Right hindlimb (tissue), 1 donor: ENCODE data around the gene RTRAF.

ENCODE experiments used
- DNase-seq: peaks from one replicate; pipeline ENCODE4 v3.0.0-alpha.2; 2018

RTRAF gene

DNA sequence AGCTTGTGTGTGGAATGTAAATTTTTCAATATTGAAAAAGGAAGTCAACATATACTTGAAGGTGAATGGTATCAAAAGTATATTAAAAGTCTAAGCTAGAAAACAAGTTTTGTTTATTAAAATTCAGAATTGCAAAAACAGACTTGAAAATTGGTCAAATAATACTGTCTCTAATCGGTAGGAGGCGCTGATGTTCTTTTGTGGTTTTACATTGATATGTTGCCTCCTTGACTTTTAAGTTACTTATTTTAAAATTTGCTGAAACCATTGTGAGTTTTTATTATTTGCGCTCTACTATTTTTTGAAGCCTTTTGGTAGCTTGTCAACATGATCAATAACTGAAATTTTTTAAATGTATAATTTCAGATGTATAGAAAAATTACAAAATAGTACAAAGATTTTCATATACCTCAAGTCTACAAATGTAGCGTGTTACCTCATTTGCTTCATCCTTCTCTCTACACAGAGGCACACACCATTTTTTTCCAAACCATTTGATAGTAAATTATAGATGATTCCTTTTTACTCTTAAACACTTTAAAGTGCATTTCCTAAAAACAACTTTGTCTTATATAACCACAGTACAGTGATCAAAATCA lies 6.9 kb downstream of the RTRAF start:
- no peak for DNase-seq

DNA sequence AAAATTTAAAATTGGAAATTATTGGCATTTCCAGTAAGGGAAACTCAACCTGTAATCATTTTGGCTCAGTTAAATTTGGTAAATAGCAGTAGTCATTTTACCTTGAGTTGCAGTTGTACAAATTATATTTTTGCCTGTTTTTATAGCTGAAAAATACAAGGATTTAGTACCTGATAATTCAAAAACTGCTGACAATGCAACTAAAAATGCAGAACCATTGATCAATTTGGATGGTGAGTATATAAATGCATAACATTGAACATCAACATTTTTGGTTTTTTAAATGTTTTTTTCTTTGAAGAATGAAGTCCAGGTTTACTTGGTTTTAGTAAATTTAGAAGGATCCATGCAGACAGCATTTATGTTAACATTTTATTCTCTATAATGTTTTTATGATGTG lies 9.0 kb downstream of the RTRAF start:
- DNase-seq = no peak

DNA sequence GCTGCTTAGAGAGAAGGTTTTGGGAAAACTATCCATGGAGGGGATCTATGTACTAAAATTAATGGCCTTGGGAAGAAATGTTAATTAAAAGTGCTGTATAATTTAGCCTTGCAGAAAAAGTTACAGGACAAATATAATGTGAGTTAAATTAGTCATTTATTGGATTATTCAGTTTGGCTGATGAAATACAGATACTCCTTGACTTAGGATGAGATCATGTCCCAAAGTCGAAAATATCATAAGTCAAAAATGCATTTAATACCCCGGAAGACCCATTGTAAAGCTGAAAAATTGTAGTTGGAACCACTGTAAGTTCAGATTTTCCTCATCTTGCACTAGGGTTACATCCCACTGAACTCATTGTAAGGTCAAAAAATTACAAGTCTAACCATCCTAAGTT lies 9.7 kb downstream of the RTRAF start:
- no peak for DNase-seq

DNA sequence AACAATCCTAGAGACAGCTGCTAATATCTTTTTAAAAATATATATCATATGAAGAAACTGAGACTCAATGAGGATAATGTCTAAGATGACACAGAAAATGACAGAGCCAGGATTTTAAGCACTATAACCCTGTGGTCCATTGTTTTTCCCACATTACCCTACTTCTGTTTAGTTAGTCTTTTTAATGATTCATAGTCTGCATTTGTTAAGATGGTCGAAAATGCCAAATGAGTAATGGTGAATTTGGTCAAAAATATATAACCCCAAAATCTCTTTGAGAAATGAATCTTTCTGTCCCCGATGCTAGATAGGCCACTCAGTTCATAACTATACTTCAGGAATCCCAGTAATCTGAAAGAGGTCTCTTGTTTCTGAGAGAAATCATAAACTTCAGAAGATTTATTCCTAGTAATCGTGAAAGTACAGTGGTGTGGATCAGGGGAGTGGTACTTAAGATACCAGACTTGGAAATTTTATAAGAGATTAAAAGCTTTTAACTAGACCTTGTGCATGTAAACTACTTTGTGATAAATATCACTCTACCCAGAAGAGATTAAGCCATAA lies 10.8 kb downstream of the RTRAF start:
- no peak for DNase-seq

DNA sequence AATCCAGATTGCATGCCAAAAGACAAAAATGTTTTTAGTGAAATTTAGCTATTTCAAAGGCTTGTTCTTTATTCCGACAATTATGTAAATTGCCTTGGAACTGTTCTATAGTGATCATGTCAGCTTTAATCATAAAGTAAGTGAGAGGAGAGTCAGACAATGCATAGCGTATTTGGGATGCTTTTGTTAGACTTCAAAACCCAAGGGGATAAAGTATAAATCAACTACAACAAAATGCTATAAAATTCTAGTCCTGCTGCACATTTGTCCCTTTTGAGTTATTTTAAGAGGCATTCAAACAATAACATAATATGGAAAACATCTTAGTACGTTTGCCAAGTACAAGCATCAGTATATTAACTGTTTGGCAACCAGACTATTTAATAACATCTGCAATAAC lies 11.3 kb downstream of the RTRAF start:
- no peak for DNase-seq

DNA sequence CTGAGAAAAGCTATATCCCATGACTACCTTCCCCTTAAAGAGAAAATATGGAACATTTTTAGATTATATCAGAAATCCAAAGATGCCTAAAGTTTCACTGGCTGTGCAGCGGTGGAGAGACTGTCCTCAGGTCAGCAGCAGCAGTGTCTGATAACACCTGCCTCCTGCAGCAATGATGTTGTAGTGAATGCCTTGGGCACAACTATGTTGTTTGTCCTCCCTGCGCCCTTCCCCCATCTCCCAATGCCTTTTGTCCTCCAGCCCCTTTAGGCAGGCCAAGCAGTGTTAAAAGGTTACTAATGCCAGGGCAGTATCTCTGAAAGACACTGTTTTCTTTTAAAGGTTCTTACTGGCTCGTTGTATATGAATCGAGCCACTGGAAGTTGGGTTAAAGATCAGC lies 13.2 kb downstream of the RTRAF start:
- no peak for DNase-seq

DNA sequence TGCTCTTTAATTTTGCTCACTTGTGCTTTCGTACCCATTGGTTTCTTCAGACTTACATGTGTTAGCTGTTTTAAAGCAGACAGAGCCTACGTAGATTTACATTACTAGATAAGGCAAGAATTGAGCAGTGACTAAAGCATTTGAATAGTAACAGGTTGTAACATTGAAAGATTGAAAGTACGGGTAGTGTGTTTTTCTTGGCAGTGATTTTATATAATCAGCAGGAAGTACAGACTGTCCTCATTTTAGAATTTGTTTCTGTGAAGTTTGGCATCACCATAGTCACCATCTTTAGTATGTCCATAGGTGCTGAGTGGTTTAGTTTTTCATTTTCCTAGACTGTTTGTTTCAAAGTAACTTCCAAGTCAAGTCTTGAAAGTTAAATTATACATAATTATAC lies 14.0 kb downstream of the RTRAF start:
- DNase-seq = no peak

DNA sequence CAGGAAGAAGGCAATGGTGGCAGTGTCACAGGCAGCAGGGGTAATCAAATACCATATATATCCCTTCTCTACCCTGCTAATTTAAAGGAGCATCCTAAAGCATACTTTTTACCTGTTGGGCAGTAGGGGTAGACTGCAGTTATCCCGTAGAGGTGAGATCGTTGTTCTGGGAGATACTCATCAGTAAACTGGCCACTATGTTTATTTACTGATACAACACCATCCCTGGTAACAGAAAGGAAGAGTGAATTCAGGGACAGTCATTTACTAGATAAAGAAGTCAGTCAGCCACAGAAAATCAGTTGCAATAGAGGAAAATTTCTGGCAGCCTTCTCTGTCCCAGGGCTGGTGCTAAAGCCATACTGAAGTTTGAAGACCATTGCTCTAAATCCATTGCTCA lies 16.3 kb downstream of the RTRAF start:
- no peak for DNase-seq

DNA sequence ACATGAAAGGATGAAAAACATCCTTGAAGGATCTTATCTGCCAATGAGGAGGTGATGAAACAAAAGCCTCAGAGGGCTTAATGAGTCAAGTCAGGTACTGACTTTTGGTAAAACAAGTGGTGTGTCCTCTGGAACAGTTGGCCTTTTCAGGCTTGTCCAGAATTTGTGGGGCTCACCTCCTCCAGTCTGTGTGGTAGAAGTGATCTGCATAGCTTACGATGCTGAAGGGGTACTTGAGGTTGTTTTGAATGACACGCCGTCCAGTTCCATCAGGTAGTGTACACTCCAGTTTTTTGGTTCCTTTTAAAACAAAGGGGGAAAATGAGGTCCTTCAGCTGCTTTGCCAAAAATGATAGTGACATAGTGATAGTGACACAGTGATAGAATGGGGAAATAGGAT lies 17.0 kb downstream of the RTRAF start:
- DNase-seq = no peak

DNA sequence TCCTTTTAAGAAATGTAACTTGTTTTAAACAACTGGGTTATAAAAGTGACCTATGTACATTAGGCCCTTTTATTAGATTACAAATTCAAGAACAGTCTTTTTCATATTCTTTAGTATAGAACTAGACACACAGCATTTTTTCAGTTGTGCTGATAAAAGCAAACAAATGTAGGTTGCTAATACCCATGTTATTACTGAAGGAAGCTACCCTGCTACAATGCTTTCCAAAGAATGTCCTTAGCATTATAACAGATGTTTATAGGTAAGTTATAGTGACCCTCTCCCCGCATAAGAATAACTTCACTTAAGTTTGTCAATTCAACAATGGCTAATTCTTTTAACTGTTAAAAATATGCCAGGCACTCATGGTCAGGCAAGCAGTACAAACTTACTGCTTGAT lies 17.9 kb downstream of the RTRAF start:
- DNase-seq = no peak

DNA sequence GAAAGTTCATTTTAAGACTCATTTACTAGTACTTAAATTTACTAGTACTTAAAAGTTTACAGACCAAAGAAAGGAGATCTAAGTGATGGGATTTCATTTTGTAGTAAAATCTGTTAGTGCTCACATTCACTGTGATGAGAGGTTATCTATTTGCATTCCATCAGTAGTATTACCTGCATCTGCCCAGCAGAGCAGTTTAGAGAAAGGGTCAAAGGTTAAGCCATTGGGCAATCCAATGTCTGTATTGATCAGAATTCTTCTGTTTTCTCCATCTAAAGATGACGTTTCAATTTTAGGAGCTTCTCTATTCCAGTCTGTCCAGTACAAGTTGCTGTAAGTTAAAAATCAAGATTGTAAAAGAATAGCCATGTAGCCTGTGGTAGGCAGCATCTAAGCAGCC lies 18.3 kb downstream of the RTRAF start:
- DNase-seq = no peak

DNA sequence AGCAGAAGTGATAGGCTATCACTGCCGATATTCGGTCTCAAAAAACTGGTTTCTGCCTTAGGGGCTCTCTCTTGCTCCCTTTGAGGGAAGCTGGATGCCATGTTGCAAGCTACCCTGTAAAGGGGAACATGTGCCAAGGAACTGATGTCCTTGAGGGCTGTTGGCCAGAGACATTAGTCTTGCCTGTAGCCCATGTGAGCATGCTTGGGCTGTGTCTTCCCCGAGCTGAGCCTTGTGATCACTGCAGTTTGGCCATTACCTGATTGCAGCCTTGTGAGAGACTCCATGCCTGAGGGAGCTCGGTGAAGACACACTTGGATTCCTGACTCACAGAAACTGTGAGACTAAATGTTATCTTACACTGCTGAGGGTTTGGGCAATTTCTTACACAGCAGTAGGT lies 18.8 kb downstream of the RTRAF start:
- DNase-seq = no peak

DNA sequence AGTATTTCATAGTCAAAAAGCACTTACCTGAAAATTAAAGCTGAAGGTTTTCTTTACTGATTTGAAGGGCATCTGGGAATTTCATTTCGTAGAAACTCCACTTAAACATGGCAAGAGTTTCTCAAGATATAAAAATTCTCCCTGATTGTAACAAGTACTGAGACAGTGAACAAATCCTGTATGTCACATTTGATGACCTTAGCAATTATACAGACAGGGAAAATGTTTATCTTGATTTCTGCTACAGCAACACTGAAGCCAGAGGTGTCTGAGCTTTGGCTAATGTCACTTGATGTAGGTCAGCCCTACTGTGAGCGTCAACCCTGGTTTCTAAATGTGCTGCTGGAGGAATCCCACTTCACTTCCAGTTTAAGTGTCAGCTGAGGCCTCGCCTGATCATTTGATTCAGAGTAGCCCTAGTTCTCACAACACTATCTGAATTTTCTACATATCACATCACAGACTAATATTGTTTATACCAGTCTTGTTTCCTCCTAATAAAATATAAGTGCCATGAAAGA lies 20.9 kb downstream of the RTRAF start:
- no peak for DNase-seq

DNA sequence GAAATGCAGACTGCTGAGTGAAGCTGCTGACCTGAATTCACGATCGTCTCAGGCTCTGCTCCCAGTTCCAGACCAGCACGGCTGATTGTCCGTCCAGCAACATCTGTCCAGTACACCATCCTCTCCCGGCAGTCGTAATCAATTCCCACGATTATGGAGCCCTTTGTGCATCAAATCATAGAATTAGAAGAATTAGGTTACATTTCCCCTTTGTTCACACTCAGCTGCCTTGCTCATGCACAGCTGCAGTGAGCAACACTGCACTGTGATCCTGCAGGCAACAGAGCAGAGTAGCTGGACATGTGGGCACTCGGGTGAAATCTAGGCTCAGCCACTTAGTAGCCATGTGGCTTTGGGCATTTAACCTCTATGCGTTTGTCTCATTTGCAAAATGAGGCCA lies 22.2 kb downstream of the RTRAF start:
- DNase-seq = no peak

DNA sequence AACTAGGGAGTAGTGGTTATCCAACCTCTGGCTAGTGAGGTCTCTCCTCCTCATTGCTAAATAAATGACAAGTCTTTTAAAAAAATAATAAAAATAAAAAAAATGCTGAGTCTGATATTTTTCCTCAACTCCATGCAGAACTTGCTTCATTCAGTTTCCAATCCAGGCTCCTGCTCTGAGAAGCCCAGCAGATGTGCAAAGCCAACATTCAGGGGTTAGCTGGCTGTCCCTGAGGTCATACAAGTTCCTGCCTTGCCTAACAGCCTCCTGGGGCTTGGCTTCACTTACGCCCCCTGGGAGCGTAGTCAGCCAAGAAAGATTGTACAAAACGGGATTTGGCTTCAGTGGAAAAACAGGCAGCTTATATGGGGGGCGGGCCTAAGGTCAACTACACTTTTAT lies 23.3 kb downstream of the RTRAF start:
- DNase-seq = no peak

DNA sequence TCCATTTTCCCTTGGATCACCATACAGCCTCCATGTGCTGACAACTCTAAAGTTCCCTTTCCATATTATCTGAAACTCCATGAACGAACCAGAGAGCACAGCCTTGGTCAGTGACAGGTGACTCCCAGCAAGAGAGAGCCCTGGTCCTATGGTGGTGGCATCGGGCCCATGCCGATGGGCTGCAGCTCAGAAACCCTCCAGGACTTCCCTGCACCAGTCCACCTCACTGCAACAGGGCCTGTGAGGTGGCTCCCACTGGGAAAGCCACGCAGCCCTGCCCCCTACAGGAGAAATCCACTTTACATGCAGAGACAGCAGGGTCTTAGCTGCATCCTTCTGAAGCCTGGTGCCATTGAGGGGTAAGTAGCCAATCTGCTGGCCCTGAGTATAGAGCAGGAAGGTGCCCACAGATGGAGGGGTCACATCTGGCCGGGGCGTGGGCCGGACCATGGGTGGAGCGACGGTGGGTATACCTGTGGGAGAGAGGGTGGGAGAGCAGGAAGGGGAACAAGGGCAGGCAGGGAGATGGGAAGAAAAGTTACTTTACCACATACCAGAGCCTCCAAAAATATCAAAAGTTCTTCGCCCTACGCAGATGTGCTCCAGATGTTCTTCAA lies 24.7 kb downstream of the RTRAF start:
- DNase-seq = no peak

DNA sequence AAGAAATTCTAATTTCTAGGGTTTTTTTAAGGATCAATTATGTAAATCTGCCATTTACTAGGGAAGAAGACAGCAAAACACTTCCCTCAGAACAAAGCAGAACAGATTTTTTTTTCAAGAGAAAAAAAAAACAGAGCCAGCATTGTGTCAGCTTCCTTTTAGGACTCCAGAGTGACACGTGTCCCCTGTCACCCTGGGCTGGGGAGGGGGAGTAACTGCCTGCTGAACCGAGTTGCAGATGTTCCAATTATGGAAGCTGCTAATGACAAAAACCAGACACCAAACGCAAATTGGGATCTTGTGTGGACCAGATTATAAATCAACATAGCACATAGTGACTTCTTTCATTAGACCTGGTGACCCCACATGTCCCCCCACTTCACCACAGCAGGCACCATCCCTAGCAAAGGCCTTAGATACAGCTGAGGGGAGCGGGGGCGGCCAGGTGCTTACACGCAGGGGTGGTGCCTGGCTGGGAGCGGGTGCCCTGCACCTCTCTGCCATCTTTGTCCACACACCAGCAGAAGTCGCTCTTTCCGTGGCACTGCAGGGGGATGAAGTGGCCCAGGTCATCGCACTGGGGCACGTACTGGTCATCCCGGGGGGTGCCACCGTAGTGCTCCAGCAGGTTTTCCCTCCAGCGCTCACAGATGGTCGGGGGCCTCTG lies 25.4 kb downstream of the RTRAF start:
- no peak for DNase-seq

DNA sequence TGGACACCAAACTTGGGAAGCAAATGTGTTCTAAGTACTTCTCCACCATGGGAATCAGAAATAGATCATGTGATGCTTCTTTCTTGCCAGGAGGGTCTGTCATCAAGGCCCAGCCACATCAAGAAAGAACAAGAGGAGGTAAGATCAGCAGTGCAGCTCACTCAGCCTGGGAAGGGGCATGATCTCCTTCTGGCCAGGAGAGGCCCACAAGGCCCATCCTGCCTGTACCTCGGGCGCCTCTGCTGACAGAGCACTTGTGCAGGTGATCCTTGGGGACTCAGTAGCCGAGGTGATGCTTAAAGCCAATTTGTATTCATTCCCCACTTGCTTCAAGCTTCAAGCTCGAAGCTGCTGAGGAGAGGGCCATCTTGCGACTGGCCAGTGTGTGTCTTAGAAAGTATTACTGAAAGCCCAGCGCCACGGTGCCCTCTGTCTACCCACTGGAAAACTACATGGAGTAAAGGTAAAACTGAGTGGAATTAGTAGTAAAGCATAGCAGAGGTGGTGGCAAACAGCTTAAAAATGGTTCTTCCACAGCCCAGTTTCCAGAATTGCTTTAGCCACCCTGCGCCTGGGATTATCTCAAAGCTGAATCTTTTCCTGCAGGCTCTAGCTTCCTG lies 26.2 kb downstream of the RTRAF start:
- no peak for DNase-seq

DNA sequence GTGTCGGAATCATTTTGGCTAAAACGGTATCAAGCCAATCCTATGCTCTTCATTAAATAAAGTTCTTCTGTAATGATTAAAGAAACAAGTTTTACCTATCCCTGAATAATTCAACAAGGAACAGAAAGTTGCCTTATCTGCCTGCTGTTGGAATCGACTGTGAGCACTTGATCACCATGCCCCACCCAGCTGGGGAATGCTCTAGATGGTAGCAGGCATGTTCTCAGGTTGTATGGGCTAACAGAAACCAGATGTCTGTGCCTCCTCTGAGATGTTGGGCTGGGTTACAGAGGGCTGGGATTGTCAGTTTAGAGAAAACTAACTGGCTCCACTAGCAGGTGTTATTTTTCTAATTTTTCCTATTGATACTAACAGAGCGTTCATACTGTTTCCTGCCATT lies 28.9 kb downstream of the RTRAF start:
- no peak for DNase-seq

DNA sequence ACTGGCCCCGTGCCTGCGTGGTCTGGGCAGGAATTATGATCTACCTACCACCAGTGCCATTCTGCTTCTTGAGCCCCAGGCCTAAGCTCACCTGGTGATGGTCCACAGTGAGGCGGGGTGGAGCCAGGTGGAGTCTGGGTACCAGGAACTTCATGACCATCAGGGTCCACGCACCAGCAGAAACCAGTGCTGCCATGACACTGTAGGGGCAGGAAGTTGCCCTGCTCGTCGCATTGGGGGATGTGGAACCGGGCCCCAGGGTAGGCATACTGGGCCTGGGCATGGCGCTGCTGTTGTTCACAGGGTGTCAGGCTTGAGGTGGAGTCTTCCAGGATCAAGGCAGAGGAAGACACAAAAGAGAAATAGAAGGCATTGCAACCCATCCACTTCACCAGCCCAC lies 29.6 kb downstream of the RTRAF start:
- no peak for DNase-seq

DNA sequence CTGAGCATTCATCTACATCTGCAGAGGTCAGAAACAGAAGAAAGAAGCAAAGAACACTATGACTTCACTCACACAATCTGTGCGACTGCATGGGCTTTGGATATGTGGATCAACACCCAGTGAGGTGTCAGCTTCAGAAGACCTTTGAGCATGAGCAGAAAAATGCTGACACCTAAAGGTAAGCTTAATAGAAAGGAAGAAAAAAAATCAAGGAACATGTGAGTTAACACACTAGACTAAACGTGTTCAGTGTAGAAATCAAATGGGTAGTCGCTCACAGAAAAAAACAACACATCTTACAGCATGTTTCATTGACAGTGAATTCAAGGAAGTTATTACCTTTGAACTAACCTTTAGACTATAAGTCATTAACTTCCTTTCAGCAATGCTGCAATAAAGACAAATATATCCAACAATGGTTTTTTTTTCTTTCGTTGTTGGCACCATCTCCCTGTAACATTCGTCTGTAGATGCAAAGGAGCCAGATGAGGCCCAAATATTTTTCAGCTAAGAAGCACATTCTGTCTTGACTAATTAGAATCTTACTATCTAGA lies 30.9 kb downstream of the RTRAF start:
- no peak for DNase-seq

DNA sequence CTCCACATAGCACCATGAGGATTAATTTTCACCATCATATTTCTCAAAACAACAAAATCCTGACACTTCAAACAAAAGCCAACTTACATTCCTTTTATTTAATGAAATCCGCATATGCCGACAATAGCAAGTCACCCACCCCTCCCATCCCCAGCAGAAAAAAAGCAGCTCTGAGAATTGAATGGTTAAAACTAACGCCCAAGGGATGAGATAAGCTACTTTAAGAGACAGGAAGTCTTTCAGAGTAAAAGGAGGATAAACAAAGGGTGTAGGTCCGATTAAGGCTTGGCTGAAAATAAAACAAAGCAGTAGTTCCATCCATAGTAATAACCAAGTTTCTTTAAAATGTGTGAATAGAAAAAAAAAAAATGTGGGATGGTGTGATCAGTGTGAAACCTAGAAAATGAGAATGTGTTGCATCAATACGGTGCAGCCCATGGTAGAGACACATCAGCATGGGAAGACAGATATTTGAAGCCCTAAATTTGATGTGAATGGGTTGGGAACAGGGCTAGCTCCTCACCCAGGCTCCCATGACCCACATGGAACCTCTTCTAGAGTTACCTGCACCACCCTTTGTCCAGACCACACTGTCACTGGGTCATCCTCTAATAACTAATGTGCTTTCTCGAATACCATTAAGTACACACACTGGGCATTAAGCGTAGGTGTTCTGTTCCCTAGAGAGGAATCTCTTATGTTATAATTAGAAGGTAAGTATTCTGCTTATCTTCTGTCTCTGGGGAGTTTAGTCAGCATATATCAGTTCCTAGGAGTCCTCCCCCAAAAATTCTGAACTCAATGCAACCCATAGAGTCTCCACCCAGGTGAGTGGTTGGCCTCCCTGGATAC lies 31.7 kb downstream of the RTRAF start:
- no peak for DNase-seq
